Esophagus squamous epithelium (tissue), 5 donors: Measurements from ENCODE around the gene WDR64. TPM values are rescaled to one million over a fixed set of nuclear protein-coding genes. Genes with fewer than 3 reads are reported as not detected.

Source experiments
- DNase-seq: peaks from one replicate; lab custom pipeline; 2025; lab: John Stamatoyannopoulos, UW
- H3K27ac ChIP-seq, 4 donors: fragments of 200-600 bp; sonication (generic); one replicate each; pipeline ENCODE4 v1.5.1; 2016 to 2019; ENCODE audit warnings: mild to moderate bottlenecking in 1 of 4
- H3K27me3 ChIP-seq, 4 donors: fragments of 200-600 bp; sonication (generic); 1 replicate in 3 of 4; 2 replicates in 1 of 4; pipeline versions ENCODE4 v1.5.1 to v1.6.0; 2017 to 2021; ENCODE audit warnings: antibody characterized with exemption in 1 of 4
- H3K36me3 ChIP-seq, 3 donors: fragments of 200-600 bp; sonication (generic); one replicate each; pipeline ENCODE4 v1.5.1; 2016 to 2019
- H3K4me1 ChIP-seq, 3 donors: fragments of 200-600 bp; sonication (generic); one replicate each; pipeline ENCODE4 v1.5.1; 2017 to 2019
- H3K4me3 ChIP-seq, 4 donors: fragments of 200-600 bp; sonication (generic); 1 replicate in 3 of 4; 2 replicates in 1 of 4; pipeline ENCODE4 v1.5.1; 2016 to 2019; ENCODE audit warnings: mild to moderate bottlenecking in 2 of 4, moderate library complexity in 1 of 4
- H3K9me3 ChIP-seq, 3 donors: fragments of 200-600 bp; sonication (generic); one replicate each; pipeline ENCODE4 v1.5.1; 2016 to 2019
- CTCF ChIP-seq, 6 experiments: fragments of 450-650 bp in 4 of 6; fragments of 200-600 bp in 2 of 6; sonication (generic) in 2 of 6; IDR thresholded peaks; one replicate each; pipeline ENCODE4 v1.5.1; 2016 to 2019; ENCODE audit warnings: antibody characterized with exemption in 6 of 6, mild to moderate bottlenecking in 4 of 6, moderate library complexity in 4 of 6
- POLR2A ChIP-seq, 4 donors: fragments of 450-650 bp; IDR thresholded peaks; one replicate each; pipeline ENCODE4 v1.6.1; 2017; ENCODE audit warnings: antibody characterized with exemption in 4 of 4, mild to moderate bottlenecking in 4 of 4, moderate library complexity in 3 of 4
- WGBS, 2 donors: methylation state at CpG; one replicate each; pipeline ENCODE4 v1.1.5; 2018; 5-methylcytosine and 5-hydroxymethylcytosine counted together
- intact Hi-C: fragments of 100-400 bp; cut with DNase I; formaldehyde crosslinking; loops from one replicate; pipeline ENCODE4 v1.15.0; 2022
- total RNA-seq, 4 donors: library from RNA; depleted of rRNA; stranded (reverse); fragments of >200 nt; gene quantifications; one replicate each; pipeline ENCODE4 v1.1.0, GENCODE V29; 2016
- donor health status: DM: yes; HTN: yes; CAD: no.

WDR64 gene
- total RNA-seq, 4 donors from 2014 or later, result not detected

GRCh38 chr1:241810769-241811405 lies 158.8 kb downstream of the WDR64 start:
- no peaks in the 10 kb centered on the region for H3K36me3 ChIP-seq
- H3K27me3 ChIP-seq, result no peaks in the 10 kb centered on the region
- no peak overlapping the region for H3K4me3 ChIP-seq
- intact Hi-C loops, result no loop called here
- no peaks in the 10 kb centered on the region for H3K4me1 ChIP-seq
- TF ChIP-seq CTCF (IDR thresholded peaks at IDR 0.05) (no peak), POLR2A (IDR thresholded peaks at IDR 0.05) (no peak)
- no peaks in the 10 kb centered on the region for H3K9me3 ChIP-seq
- no peak for DNase-seq
- no peak overlapping the region for H3K27ac ChIP-seq
- 78% methylated on average over 8 of the region's 8 CpGs for WGBS, 2 donors

- intact Hi-C loops, result no loop called here
- no peak overlapping the region for H3K4me3 ChIP-seq
Observed at GRCh38 chr1:241813768-241814320, 161.8 kb downstream of the WDR64 start.

GRCh38 chr1:241816008-241816407 lies 163.9 kb downstream of the WDR64 start:
- H3K4me3 ChIP-seq, result no peak overlapping the region
- TF ChIP-seq CTCF (IDR thresholded peaks at IDR 0.05) (no peak), POLR2A (IDR thresholded peaks at IDR 0.05) (no peak)
- no peaks in the 10 kb centered on the region for H3K4me1 ChIP-seq
- H3K27ac ChIP-seq, result no peak overlapping the region
- 79 to 87% methylated on average over 6 of the region's 6 CpGs for WGBS, 2 donors
- H3K36me3 ChIP-seq, result no peaks in the 10 kb centered on the region
- no peak for DNase-seq
- H3K9me3 ChIP-seq, result no peaks in the 10 kb centered on the region
- intact Hi-C loops, result no loop called here
- H3K27me3 ChIP-seq, result no peaks in the 10 kb centered on the region

More at GRCh38 chr1:241813768-241814320, 161.8 kb downstream of the WDR64 start:
- no peak for DNase-seq
- Histone ChIP-seq H3K27ac (no peak overlapping the region), H3K4me1 (no peaks in the 10 kb centered on the region), H3K36me3 (no peaks in the 10 kb centered on the region), H3K9me3 (no peaks in the 10 kb centered on the region), H3K27me3 (no peaks in the 10 kb centered on the region)
- TF ChIP-seq POLR2A (IDR thresholded peaks at IDR 0.05) (no peak), CTCF (IDR thresholded peaks at IDR 0.05) (no peak)
- 84 to 87% methylated on average over 8 of the region's 8 CpGs for WGBS, 2 donors

GRCh38 chr1:241817331-241817792 lies 165.3 kb downstream of the WDR64 start:
- intact Hi-C loops, result no loop called here
- WGBS, 2 donors, result 38 to 57% methylated on average over 1 of the region's 1 CpG
- DNase-seq, result no peak
- H3K9me3 ChIP-seq, result no peaks in the 10 kb centered on the region
- H3K36me3 ChIP-seq, result no peaks in the 10 kb centered on the region
- H3K27me3 ChIP-seq, result no peaks in the 10 kb centered on the region
- no peak for TF ChIP-seq POLR2A (IDR thresholded peaks at IDR 0.05)
- no peak for TF ChIP-seq CTCF (IDR thresholded peaks at IDR 0.05)
- no peak overlapping the region for H3K27ac ChIP-seq
- H3K4me1 ChIP-seq, result no peaks in the 10 kb centered on the region
- no peak overlapping the region for H3K4me3 ChIP-seq

- H3K9me3 ChIP-seq, result no peaks in the 10 kb centered on the region
- H3K27me3 ChIP-seq, result no peaks in the 10 kb centered on the region
- no peak for DNase-seq
- no peak for TF ChIP-seq CTCF (IDR thresholded peaks at IDR 0.05)
- TF ChIP-seq POLR2A (IDR thresholded peaks at IDR 0.05), result no peak
- H3K4me3 ChIP-seq, result no peak overlapping the region
- no peaks in the 10 kb centered on the region for H3K4me1 ChIP-seq
- H3K27ac ChIP-seq, result no peak overlapping the region
- no peaks in the 10 kb centered on the region for H3K36me3 ChIP-seq
- 57 to 64% methylated on average over 3 of the region's 3 CpGs for WGBS, 2 donors
- intact Hi-C loops, result no loop called here
Observed at GRCh38 chr1:241817956-241818612, 166.0 kb downstream of the WDR64 start.
